ENCODE measurements around the gene PTCH1. TPM values are rescaled to one million over a fixed set of nuclear protein-coding genes. Genes with fewer than 3 reads are reported as not detected.

PTCH1 gene
- total RNA-seq, 1 donor from 2014 or later, result 1.6 TPM

- FAIRE-seq (no peak), DNase-seq (ENCODE audit: low read depth) (no peak)
- H3K27me3 ChIP-seq (ENCODE audit: control insufficient read depth, insufficient read depth, low read length), result no peaks in the 10 kb centered on the region
- no peaks in the 10 kb centered on the region for H3K36me3 ChIP-seq (ENCODE audit: control insufficient read depth, insufficient read depth, low read length)
- no peak overlapping the region for H3K4me3 ChIP-seq (ENCODE audit: low read depth, low read length)
- TF ChIP-seq CTCF (IDR thresholded peaks at IDR 0.05; ENCODE audit: insufficient read depth, low read length, severe bottlenecking), result no peak
These were observed 85.5 kb downstream of the PTCH1 start for GRCh38 chr9:95431286-95431685.

DNA sequence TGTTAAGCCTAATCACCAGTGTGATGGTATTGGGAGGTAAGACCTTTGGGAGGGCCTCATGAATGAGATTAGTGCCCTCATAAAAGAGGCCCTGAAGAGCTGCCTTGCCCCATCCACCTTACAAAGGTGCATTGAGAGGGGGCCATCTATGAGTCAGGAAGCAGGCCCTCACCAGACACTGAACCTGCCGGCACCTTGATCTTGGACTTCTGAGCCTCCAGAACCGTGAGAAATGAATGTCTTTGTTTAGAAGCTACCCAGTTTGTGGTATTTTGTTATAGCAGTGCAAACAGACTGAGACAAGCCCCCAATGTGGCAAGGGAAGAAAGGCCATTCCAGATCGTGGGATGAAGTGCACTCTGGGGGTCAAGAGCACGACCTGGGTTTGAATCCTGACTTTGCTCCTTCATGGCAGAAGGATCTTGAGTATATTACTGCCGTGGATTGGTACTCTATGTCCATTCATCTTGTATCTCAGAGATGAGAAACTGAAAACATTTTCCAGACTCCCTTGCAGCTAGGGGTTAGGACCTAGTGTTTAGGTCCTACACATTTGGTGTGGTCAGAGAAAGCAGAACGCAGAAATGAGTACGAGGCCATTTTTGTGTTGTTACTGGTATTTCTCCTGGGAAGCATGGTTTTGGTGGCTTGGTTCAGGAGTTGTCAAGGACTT is 86.7 kb downstream of the PTCH1 start:
- DNase-seq (ENCODE audit: low read depth) (no peak), FAIRE-seq (no peak)
- TF ChIP-seq CTCF (IDR thresholded peaks at IDR 0.05; ENCODE audit: insufficient read depth, low read length, severe bottlenecking), result no peak
- Histone ChIP-seq H3K4me3 (ENCODE audit: low read depth, low read length) (no peak overlapping the region), H3K27me3 (ENCODE audit: control insufficient read depth, insufficient read depth, low read length) (no peaks in the 10 kb centered on the region), H3K36me3 (ENCODE audit: control insufficient read depth, insufficient read depth, low read length) (no peaks in the 10 kb centered on the region)

DNA sequence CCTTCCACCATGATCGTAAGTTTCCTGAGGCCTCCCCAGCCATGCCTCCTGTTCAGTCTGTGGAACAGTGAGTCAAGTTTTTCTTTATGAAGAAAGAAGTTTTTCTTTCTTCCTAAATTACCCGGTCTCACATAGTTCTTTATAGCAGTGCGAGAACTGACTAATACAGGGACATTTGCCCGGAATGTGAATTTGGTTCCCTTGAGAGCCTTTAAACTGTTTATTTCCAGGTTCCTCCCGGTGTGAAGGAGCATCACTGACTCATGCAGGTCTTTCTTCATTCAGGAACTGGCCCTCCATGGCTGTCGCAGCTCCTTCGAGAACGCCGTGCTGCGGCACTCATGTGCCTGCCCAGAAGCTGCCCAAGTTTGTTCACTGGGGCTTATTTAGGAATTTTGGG is 87.7 kb downstream of the PTCH1 start:
- Histone ChIP-seq H3K36me3 (ENCODE audit: control insufficient read depth, insufficient read depth, low read length) (no peaks in the 10 kb centered on the region), H3K4me3 (ENCODE audit: low read depth, low read length) (no peak overlapping the region), H3K27me3 (ENCODE audit: control insufficient read depth, insufficient read depth, low read length) (no peaks in the 10 kb centered on the region)
- no peak for FAIRE-seq
- DNase-seq (ENCODE audit: low read depth), result no peak
- no peak for TF ChIP-seq CTCF (IDR thresholded peaks at IDR 0.05; ENCODE audit: insufficient read depth, low read length, severe bottlenecking)

GRCh38 chr9:95425910-95426551 is 90.7 kb downstream of the PTCH1 start:
- no peaks in the 10 kb centered on the region for H3K36me3 ChIP-seq (ENCODE audit: control insufficient read depth, insufficient read depth, low read length)
- no peaks in the 10 kb centered on the region for H3K27me3 ChIP-seq (ENCODE audit: control insufficient read depth, insufficient read depth, low read length)
- no peak for TF ChIP-seq CTCF (IDR thresholded peaks at IDR 0.05; ENCODE audit: insufficient read depth, low read length, severe bottlenecking)
- DNase-seq (ENCODE audit: low read depth) (peak; percentile 55), FAIRE-seq (no peak)
- H3K4me3 ChIP-seq (ENCODE audit: low read depth, low read length), result peak overlapping the region; percentile 53

- Histone ChIP-seq H3K27me3 (ENCODE audit: control insufficient read depth, insufficient read depth, low read length) (no peaks in the 10 kb centered on the region), H3K36me3 (ENCODE audit: control insufficient read depth, insufficient read depth, low read length) (no peaks in the 10 kb centered on the region), H3K4me3 (ENCODE audit: low read depth, low read length) (no peak overlapping the region)
- FAIRE-seq, result no peak
- TF ChIP-seq CTCF (IDR thresholded peaks at IDR 0.05; ENCODE audit: insufficient read depth, low read length, severe bottlenecking), result no peak
- DNase-seq (ENCODE audit: low read depth), result no peak
These were observed 94.1 kb downstream of the PTCH1 start for GRCh38 chr9:95422650-95423049.

All from bronchial epithelial cell (primary cell).